A549 (cell line): Measurements from ENCODE around the gene DDO.

Experiments
- BHLHE40 ChIP-seq: IDR thresholded peaks from 2 replicates; pipeline ENCODE4 v1.6.1; 2012; ENCODE audit warnings: low read depth, low read length, inconsistent platforms
- CHD2 ChIP-seq: fragments of 150-350 bp; IDR thresholded peaks from 2 replicates; pipeline ENCODE4 v1.6.1; 2014; ENCODE audit warnings: low read length; ENCODE audit not compliant: partially characterized antibody
- CTCF ChIP-seq: fragments of >200 bp; sonication (Bioruptor Twin); formaldehyde crosslinking; IDR thresholded peaks from 3 replicates; pipeline ENCODE4 v1.5.1; 2016
- FOXS1 ChIP-seq: fragments of 250-450 bp; sonication (Bioruptor Pico); IDR thresholded peaks from 2 replicates; pipeline ENCODE4 v1.5.0; 2020; ENCODE audit warnings: mild to moderate bottlenecking, moderate library complexity
- JUN ChIP-seq, 2 experiments: fragments of >200 bp; sonication (Bioruptor Twin); formaldehyde crosslinking; IDR thresholded peaks; 2 replicates in 1 of 2; 3 replicates in 1 of 2; pipeline ENCODE4 v1.6.1; 2016 to 2017
- POLR2A ChIP-seq: IDR thresholded peaks from 2 replicates; pipeline ENCODE4 v1.6.1; 2012; ENCODE audit warnings: mild to moderate bottlenecking, low read length
- ZC3H11A ChIP-seq: fragments of 450-650 bp; IDR thresholded peaks from 2 replicates; pipeline ENCODE4 v1.6.1; 2014; ENCODE audit warnings: antibody characterized with exemption, mild to moderate bottlenecking
- TF ChIP-seq, protein P1 (sequence below): fragments of 450-650 bp; IDR thresholded peaks from 2 replicates; pipeline ENCODE4 v1.6.1; 2014; ENCODE audit warnings: antibody characterized with exemption

- TF ChIP-seq POLR2A (no peak), CTCF (no peak), JUN (IDR thresholded peaks at IDR 0.05) (no peak), ZC3H11A (no peak), CHD2 (no peak), FOXS1 (CRISPR knock-in tag) (no peak), BHLHE40 (no peak)
- TF ChIP-seq, protein P1, sequence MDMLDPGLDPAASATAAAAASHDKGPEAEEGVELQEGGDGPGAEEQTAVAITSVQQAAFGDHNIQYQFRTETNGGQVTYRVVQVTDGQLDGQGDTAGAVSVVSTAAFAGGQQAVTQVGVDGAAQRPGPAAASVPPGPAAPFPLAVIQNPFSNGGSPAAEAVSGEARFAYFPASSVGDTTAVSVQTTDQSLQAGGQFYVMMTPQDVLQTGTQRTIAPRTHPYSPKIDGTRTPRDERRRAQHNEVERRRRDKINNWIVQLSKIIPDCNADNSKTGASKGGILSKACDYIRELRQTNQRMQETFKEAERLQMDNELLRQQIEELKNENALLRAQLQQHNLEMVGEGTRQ = no peak
These were observed 33.6 kb upstream of the DDO start for GRCh38 chr6:110448846-110449540.
